Activated CD8-positive, alpha-beta T cell treated with anti-CD3 and anti-CD28 coated beads for 36 hours (primary cell): ENCODE data around the gene NALF2. TPM values are rescaled to one million over a fixed set of nuclear protein-coding genes. Genes with fewer than 3 reads are reported as not detected.

Source experiments
- ATAC-seq: fragments of 200-7000 bp; cut with Tn5 transposase; one replicate; pipeline ENCODE4 v1.10.0; 2021; ENCODE audit warnings: mild to moderate bottlenecking, moderate library complexity
- CTCF ChIA-PET: fragments of 350-600 bp; sonication (Branson Sonifier 250); formaldehyde crosslinking; loops from one replicate; lab custom pipeline; 2021; ENCODE audit warnings: antibody characterized with exemption; lab: Charles Lee
- POLR2A ChIA-PET: fragments of 350-600 bp; sonication (Branson Sonifier 250); formaldehyde crosslinking; loops from one replicate; lab custom pipeline; 2021; ENCODE audit warnings: antibody characterized with exemption; lab: Charles Lee
- DNase-seq: peaks from one replicate; pipeline ENCODE4 v3.0.0-alpha.2; 2020
- H3K27ac Mint-ChIP-seq: one replicate; pipeline ENCODE4 v1.8.0; 2021; ENCODE audit warnings: mild to moderate bottlenecking, mixed read lengths
- H3K27me3 Mint-ChIP-seq: one replicate; pipeline ENCODE4 v1.8.0; 2021; ENCODE audit warnings: mixed read lengths
- H3K36me3 Mint-ChIP-seq: one replicate; pipeline ENCODE4 v1.8.0; 2021; ENCODE audit warnings: low read depth, mixed read lengths
- H3K4me1 Mint-ChIP-seq: one replicate; pipeline ENCODE4 v1.8.0; 2021; ENCODE audit warnings: low read depth, mixed read lengths
- H3K4me3 Mint-ChIP-seq: one replicate; pipeline ENCODE4 v1.8.0; 2021; ENCODE audit warnings: mild to moderate bottlenecking, moderate library complexity, mixed read lengths
- H3K9me3 Mint-ChIP-seq: one replicate; pipeline ENCODE4 v1.8.0; 2021; ENCODE audit warnings: mixed read lengths
- intact Hi-C: fragments of 100-400 bp; cut with micrococcal nuclease; formaldehyde crosslinking; loops from one replicate; pipeline ENCODE4 v1.10.0; 2022
- total RNA-seq, 2 experiments: library from RNA; stranded (reverse); gene quantifications; one replicate each; pipeline ENCODE4 v1.2.3, GENCODE V29; 2021
- TF ChIP-seq, protein P1 (sequence below): fragments of 200-600 bp; IDR thresholded peaks from one replicate; pipeline ENCODE4 v1.8.0; 2022; ENCODE audit warnings: antibody characterized with exemption, mild to moderate bottlenecking

Gene NALF2
- under 1 TPM; 0.13 to 0.18 TPM for total RNA-seq

DNA sequence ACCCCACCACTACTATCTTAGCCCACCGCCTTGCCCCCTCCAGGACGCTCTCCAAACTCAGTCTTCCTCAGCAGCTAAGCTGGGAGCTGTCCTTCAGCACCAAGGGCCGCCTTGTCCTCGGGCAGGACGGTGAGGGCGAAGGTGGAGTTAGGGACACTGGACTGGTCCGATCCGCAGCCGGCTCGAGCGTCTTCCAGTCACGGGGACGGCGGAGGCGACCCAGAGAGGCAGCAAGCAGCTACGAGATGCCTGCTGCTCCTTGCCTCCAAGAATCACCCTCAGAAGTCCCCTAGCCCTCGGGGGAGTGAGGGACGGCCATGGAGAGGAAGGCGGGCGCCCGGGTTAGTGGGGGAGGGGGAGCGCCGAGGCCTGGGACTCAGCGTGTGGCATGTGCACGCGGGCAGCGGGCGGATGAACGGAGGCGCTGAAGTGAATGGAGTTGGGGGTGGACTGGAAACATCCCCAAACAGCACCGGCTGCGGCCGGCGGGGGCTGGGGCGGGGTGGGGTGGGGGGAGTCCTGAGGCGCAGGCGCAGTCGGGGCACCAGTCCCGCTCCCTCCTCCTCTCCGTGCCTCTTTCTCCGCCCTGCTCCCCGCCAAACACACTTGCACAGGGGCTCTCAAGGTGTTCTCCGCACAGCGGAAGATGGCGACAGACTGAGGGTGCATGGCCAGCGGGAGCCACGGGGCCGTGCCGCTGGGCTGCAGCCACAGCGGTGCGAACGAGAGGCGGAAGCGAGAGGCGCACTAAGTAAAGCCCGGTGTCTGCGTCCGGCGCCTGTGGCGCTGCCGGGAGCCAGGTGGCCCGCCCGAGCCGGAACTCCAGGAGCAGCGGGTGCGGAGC lies at the start of gene NALF2:
Gene NALF2 (plus strand): TSS at position 545 of the 844 bp plus-strand sequence. CDS start 957 bp downstream, outside the sequence.
- Mint-ChIP-seq H3K36me3 (no peaks in the 10 kb centered on the region), H3K9me3 (no peaks in the 10 kb centered on the region), H3K27ac (no peak within 1 kb of the TSS), H3K4me1 (peaks cover 2% of the 10 kb centered on the region), H3K27me3 (peaks cover 17% of the 10 kb centered on the region), H3K4me3 (peak within 1 kb of the TSS; percentile 67)
- intact Hi-C loops, result no loop called here
- CTCF ChIA-PET, result interaction anchor here (0.5 to 1.3 kb wide), 4 partner anchors 11 to 628 kb away, joined by 3 to 6 read pairs (median 4); no protein-coding TSS in a partner anchor
- DNase-seq (peak; percentile 44), ATAC-seq (peak; percentile 79)
- POLR2A ChIA-PET, result no interaction called here
- TF ChIP-seq, protein P1, sequence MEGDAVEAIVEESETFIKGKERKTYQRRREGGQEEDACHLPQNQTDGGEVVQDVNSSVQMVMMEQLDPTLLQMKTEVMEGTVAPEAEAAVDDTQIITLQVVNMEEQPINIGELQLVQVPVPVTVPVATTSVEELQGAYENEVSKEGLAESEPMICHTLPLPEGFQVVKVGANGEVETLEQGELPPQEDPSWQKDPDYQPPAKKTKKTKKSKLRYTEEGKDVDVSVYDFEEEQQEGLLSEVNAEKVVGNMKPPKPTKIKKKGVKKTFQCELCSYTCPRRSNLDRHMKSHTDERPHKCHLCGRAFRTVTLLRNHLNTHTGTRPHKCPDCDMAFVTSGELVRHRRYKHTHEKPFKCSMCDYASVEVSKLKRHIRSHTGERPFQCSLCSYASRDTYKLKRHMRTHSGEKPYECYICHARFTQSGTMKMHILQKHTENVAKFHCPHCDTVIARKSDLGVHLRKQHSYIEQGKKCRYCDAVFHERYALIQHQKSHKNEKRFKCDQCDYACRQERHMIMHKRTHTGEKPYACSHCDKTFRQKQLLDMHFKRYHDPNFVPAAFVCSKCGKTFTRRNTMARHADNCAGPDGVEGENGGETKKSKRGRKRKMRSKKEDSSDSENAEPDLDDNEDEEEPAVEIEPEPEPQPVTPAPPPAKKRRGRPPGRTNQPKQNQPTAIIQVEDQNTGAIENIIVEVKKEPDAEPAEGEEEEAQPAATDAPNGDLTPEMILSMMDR, result no peak

GRCh38 chrX:69457756-69458155 lies 46.4 kb upstream of the NALF2 start:
- intact Hi-C loops, result no loop called here
- Mint-ChIP-seq H3K36me3 (no peaks in the 10 kb centered on the region), H3K27me3 (no peaks in the 10 kb centered on the region), H3K27ac (no peak overlapping the region), H3K4me3 (no peak overlapping the region), H3K9me3 (no peaks in the 10 kb centered on the region), H3K4me1 (no peaks in the 10 kb centered on the region)
- ATAC-seq (no peak), DNase-seq (no peak)
- ChIA-PET CTCF (no interaction called here), POLR2A (no interaction called here)
- TF ChIP-seq, protein P1, result no peak

DNA sequence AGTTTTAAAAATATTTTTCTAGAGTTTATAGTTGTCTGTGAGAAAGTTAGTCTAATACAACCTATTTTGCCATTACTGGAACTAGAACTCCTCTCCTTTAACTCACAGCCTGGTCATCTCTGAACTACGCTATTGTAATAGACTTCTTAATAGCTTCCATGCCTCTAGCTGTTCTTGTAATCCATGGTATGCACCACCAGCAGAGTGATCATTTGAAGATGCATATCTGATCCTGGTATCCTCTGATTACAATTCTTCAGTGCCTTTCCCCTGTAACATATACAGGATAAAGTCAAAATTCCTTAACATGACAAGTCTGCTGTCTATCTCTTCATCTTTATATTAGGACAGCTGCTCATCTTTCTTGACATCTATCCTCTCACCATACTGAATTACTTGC lies 37.6 kb upstream of the NALF2 start:
- no peaks in the 10 kb centered on the region for H3K36me3 Mint-ChIP-seq
- H3K27me3 Mint-ChIP-seq, result peaks cover 6% of the 10 kb centered on the region
- POLR2A ChIA-PET, result no interaction called here
- H3K4me1 Mint-ChIP-seq, result no peaks in the 10 kb centered on the region
- CTCF ChIA-PET, result interaction anchor here (0.8 to 1.3 kb wide), 2 partner anchors 26 to 43 kb away, joined by 3 read pairs; no protein-coding TSS in a partner anchor
- TF ChIP-seq, protein P1, result no peak
- no peak for DNase-seq
- intact Hi-C loops, result no loop called here
- ATAC-seq, result no peak
- no peak overlapping the region for H3K4me3 Mint-ChIP-seq
- no peak overlapping the region for H3K27ac Mint-ChIP-seq
- H3K9me3 Mint-ChIP-seq, result no peaks in the 10 kb centered on the region

GRCh38 chrX:69469975-69470374 lies 34.2 kb upstream of the NALF2 start:
- ATAC-seq (no peak), DNase-seq (no peak)
- Mint-ChIP-seq H3K4me1 (no peaks in the 10 kb centered on the region), H3K36me3 (no peaks in the 10 kb centered on the region), H3K27me3 (peaks cover 4% of the 10 kb centered on the region), H3K9me3 (no peaks in the 10 kb centered on the region), H3K4me3 (no peak overlapping the region), H3K27ac (no peak overlapping the region)
- intact Hi-C loops, result no loop called here
- TF ChIP-seq, protein P1, result no peak
- ChIA-PET POLR2A (no interaction called here), CTCF (no interaction called here)

- no peak overlapping the region for H3K4me3 Mint-ChIP-seq
- H3K27me3 Mint-ChIP-seq, result peaks cover 3% of the 10 kb centered on the region
- DNase-seq (no peak), ATAC-seq (no peak)
- no peaks in the 10 kb centered on the region for H3K4me1 Mint-ChIP-seq
- intact Hi-C loops, result loop anchor here (5.0 to 10.0 kb wide), 2 partner anchors 533 to 605 kb away; no protein-coding TSS in a partner anchor
- H3K36me3 Mint-ChIP-seq, result no peaks in the 10 kb centered on the region
- ChIA-PET CTCF (no interaction called here), POLR2A (no interaction called here)
- TF ChIP-seq, protein P1, result no peak
- H3K27ac Mint-ChIP-seq, result no peak overlapping the region
- no peaks in the 10 kb centered on the region for H3K9me3 Mint-ChIP-seq
These were observed 14.5 kb upstream of the NALF2 start for GRCh38 chrX:69489625-69490024.
